ENCODE measurements around the gene ROR1.
"Not testable (repeated sequence)": the region's sequence is repeated elsewhere in the genome, so short reads cannot be mapped to it uniquely, and the experiment has no call there.

ROR1 gene

DNA sequence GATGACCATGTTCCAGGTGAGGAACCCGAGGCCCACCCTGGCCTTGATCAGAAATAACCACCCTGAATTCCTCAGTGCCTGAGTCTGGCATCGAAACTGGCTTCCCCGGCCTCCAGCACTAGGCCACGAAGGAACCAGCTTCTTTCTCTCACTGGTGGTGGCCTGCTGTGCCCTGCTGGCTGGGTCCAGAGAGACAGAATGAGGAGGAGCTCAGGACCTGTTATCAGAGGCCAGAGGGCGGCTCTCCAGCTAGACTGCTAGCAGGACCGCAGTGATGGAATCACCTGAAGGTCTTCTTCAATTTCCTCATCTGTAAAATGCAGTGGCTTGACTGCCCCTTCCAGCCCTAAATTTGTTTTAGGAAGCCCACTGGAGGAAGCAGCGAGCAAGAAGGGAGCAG is 20.5 kb downstream of the ROR1 start:
- no peak for DNase-seq

DNA sequence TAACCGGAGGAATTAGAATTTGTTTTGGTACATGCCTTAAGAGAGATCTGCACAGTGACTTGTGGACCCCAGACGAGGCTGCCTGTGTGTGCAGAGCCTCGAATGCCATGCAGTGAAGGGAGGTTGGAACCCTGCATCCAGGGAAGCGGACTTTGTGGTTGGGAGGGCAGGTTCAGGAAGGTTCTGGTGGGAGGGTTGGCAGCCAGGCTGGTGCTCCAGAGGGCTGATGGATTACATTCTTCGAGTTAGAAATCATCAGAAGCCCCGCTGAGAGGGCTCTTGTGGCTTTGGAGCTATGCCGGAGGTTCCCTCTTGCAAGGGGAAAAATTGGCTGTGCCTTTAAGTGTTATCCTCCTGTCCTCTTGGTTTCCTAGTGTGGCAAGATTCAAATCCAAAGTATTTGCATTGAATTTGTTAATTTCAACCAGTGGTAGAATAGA is 21.1 kb downstream of the ROR1 start:
- no peak for DNase-seq

DNA sequence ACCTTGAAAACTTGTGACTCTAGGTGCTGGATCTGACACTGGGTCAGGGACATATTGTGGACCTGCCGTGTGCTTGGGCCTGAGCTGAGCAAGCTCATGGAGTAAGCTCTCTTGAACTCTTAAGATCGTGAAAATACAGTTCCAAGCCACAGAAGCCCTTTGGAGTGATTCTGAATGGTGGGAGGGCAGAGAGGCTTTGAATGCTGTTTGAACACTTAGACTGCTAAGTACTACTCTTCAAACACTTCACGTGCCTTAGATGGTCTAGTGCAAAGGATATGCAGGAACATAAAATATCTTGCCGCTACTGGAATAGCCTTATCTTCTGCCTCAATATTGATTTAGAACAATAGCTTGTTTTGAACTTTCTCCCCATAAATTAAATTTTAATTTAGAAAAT is 21.6 kb downstream of the ROR1 start:
- DNase-seq = no peak

DNA sequence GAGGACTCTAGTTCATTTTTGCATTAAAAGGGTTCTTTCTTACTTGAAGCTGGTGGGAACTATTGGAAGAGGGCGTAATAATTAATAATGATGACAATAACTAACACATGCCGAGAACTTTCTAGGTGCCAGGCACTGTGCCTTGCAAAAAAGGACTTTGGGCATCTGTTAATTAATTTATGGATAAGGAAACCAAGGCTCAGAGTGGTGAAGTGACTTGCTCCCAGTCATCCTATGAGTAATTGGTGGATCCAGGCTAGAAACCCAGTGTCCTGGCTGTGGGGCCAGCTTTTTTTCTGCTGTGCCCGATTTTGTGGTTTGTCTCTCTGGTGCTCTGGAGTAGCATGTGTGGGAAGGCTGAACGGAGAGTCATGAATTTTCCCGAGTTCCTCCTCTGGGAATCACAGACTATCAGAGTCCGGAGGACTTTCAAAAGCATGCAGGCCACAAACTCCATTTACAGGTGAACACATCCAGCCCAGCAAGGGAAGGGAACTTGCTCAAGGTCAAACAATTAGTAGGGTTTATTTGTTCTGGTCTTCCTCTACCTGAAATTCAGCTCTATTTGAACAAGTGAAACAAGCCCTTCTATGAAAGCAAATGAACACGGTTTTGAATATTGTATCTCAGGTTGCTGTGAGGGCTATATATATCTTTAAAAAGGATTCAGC is 23.4 kb downstream of the ROR1 start:
- no peak for DNase-seq

DNA sequence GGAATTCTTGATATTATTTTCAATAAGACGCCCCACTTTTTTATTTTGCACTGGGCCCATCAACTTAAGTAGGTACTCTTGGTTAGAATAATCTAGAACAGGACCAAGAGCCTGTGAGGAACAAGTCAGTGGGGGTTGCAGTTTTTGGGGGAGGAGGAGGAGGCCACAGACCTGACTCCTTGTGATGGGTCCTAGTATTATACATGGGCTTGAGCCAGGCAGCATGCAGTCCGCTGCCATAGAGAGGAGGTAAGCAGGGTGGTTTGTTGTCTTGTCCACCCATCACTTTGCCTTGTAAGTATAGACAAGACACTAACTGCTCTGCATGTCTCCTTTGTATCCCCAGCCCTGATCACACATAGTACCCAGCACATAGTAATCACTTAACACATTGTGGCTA is 24.5 kb downstream of the ROR1 start:
- DNase-seq = no peak

DNA sequence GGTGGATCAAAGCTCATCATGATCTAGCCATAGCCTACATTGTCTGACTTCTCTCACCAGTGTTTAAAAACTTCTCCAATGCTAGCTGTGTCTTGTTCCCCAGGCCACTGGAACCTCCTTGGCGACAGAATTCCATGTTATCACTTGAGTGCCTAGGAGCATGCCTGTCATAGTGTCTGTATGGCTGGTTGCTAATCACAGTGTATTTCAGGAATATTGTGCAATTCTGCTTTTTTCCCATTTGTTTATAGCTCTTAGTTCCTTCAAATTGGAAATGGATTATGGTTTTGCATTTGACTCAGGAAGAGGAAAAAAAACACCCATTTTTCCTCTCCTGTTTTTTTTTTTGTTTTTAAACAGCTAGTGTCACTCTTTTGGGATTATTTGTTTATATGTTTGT is 25.5 kb downstream of the ROR1 start:
- DNase-seq = no peak

DNA sequence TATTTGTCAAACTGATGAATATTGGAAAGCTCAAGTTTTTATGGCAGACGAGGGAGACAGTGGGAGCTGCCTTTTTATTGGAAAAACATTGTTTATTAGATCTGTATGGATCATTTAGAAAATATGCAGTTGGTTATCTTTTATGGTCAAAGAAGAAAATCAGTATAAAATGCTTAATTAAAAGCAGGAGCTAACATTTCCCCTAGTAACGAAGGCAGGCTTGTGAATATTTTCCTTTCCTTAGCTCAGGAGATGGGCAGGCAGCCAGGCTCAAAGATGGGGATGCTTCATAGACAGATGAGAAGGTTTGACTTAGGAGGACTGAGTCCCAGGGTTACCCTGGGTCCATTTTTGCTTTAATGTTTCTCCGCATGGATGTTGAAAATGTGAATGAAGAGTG is 26.0 kb downstream of the ROR1 start:
- DNase-seq = no peak

DNA sequence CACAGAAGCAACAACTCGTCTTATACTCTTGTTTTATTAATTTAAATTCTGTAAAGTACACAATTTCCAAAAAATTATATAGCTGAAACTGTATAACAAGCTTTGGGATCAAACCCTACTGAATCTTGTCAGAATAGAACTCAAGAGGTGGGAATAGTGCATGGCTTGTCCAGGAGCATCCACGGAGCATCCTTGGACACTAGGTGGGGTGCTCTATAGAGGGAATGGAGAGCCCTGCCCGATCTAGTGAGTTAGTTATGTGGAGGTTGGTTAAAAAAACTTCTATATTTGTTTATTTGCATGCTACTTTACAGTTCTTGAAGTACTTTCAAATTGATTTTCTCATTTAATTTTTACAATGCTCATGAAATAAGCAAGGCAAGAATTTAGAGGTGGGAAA is 28.3 kb downstream of the ROR1 start:
- no peak for DNase-seq

DNA sequence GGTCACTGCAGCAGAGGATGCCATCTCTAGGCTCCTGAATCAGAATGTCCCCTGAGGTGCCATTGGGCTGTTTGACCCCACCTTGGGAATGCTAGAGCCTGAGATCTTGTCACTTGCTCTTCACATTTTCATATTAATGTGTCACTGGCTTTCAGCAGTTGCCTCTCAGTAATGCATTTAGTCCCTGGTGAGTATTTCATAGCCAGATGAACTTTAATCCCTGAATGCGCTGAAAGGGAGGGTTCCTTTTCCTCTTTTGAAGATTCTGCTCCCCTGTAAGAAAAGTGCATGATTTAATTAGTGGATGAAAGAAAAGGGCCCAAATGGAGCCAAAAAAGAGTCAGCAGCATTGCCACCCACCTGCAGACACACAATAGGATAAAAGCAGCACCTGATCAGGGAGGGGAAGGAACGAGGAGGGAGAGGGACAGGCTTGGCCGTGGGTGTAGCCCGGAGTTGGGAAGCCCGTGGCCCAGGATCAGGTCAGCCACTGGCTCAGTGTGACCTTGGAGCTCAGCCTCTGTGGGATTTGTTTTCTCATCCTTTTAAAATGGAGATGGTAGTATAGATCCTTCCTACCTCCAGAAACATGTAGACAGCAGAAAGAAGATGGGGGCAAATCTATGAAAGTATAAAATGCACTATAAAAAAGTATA is 31.1 kb downstream of the ROR1 start:
- no peak for DNase-seq

DNA sequence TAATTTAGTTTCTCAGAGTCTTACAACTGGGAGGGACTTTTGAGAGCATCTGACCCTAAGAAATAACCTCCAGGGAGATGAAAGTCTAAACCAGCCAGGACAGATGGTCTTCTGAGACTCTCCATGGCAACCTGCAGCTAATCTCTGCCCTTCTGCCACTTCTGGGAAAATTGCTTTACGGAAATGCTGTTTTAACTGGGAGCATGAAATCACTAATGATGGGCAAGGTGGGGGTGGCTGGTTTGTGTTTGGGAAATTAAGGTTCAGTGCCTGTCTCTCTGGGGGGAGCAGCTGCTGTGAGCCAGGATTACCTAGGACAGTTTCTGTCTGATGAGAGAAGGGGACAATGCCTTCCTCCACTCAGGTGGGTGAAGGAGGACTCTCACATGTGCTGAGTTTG is 33.2 kb downstream of the ROR1 start:
- no peak for DNase-seq

DNA sequence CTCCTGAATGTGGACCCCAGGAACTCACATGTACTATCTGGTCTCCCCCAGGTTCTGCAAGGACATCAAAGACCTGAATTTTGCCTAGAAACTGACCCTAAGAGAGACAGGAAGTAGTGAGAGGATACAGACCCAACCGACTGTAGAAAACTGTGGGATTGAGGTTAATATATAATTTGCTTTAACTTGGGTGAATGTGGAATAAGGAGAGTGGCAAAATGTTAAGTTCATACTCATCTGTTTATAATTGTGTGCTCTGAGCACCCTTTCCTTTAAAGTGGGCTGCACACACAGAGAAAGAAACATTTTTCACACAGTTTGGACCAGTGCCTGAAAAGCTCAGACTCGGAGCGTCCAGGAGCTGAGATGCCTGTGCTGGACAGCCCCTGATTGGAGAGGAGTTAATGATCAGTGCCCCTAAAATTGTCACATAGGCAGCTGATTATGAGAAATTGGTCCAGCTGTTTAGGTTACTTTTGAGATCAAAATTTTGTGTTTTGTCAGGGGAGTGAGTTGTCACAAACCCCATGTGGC is 37.2 kb downstream of the ROR1 start:
- DNase-seq = no peak

DNA sequence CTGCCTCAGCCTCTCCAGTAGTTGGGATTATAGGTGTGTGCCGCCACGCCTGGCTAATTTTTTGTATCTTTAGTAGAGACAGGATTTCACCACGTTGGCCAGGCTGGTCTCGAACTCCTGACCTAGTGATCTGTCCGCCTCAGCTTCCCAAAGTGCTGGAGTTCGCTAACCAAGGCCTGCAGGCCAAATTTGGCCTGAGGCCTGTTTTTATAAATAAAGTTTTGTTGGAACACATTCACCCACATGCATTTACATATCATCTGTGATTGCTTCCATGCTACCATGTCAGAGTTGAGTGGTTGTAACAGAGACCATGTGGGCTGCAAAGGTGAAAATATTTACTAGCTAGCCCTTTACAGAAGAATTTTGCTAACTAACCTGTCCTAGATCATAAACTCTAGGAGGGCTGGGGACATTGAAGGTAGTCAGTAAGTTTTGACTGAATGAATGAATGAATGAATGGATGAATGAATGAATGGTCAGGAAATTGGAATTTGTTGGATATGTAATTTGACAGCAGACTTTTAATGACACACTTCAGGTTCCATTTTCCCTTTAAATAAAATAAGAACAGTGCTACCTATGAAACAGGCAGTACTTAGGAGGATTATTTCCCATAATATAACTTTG is 38.4 kb downstream of the ROR1 start:
- DNase-seq = no peak

DNA sequence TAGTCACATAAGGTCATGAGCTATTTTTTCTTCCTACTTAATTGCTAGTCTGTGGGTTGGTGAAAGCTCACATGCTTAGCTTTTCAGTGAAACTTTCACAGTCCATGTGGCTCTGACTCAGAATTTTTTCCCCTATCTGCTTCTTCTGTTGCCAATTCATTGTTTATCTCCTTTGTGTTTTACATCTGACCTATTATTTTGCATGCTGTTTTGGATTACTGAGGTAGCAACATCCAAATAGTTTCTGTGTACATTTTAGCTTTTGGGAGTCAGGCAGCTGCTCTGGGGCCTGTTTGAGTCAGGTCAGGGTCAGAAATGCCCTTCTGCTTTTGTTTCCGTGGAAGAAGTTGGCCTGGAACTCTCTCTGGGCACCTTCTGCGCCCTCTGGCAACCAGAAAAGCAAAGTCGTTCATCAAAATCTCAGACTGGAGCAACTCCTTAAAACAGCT is 40.0 kb downstream of the ROR1 start:
- no peak for DNase-seq

DNA sequence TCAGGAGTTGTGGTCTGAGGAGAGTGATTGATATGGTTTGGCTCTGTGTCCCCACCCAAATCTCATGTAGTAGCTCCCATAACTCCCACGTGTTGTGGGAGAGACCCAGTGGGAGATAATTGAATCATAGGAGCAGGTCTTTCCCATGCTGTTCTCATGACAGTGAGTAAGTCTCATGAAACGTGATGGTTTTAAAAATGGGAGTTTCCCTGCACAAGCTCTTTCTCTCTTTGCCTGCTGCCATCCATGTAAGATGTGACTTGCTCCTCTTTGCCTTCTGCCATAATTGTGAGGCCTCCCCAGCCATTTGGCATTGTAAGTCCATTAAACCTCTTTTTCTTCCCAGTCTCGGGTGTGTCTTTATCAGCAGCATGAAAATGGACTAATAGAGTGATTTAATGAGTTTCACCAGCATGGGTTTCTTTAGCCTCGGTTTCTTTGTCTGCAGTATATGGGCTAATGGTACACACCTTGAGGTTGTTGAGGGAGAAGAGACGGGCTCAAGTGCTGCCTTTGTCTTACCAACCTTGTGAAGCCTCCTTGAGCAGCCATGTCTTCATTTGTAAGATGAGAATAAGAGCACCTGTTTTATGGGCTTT is 42.5 kb downstream of the ROR1 start:
- not testable (repeated sequence) for DNase-seq

DNA sequence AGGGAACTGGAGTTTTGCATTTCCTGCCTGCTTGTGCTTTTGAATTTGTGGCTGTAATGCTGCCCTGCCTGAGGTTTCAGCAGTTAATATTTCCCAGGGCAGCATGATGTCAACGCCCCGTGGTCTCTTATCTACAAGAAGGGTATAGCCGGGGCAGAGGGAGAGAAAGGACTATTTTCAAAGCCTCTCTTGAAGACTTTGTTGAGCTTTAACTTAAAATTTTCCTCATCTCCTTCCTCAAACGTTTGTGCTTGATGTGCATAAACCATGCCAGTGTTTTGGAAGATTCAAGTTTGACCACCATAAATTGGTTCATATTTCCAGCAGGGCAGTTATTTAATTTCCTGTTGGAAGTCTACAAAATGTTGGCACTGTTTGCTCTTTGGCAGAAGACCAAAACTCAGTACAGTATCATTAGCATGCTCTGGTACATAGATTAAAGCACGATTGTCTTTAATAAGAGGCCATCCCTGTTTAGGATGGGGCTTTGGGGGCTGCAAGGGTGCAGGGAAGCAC is 43.4 kb downstream of the ROR1 start:
- DNase-seq = no peak

DNA sequence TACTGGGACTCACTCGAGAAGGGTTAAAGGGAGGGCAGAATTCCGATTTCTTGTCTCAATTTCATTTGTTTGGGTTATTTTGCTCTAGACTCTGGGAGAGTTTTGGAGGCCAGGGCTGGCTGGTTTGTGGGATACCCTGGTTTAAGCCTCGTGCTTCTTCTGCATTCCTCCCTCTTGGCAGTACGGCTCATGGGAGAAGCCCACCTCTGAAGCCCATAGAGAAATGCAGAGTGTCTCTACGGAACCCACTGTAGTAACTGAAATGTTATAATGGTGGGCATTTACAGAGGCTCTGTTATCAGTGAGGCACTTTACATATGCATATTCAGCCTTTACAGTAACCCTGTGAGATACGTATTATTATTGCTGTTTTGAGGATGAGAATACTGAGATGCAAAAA is 43.9 kb downstream of the ROR1 start:
- DNase-seq = no peak

DNA sequence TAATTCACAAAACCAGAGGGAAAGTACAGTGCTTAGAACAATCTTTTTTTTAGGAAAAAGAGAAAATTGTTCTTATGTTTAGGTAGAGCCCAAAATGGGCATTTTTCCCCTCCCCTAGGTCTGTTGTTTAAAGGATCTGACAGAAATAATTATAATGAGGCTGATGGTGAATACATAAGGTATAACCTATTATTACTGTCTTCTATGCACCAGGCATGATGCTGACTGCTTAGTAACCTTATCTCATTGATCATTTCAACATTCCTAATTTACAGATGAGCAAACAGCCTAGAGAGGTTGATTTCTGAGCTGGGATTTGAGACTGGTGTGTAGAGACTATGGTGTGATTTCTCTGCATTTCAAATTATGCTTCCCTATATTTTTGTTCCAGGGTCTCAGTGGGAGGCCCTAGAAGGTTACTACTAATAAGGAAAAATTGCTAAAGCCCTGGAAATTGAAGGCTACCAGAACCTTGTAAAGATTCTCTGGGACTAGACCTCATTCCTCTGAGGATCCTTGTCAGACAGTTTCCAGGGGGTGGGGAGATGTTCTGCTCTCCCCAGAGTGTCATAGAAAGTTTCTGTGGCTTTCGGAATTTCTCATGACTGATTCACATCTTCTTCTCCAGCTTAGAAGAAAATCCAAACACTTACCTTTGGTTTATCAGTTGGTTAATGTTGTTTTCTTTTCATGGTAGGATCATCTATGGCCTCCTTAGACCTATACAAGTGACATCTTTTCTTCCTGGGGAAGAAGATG is 44.9 kb downstream of the ROR1 start:
- DNase-seq = no peak

DNA sequence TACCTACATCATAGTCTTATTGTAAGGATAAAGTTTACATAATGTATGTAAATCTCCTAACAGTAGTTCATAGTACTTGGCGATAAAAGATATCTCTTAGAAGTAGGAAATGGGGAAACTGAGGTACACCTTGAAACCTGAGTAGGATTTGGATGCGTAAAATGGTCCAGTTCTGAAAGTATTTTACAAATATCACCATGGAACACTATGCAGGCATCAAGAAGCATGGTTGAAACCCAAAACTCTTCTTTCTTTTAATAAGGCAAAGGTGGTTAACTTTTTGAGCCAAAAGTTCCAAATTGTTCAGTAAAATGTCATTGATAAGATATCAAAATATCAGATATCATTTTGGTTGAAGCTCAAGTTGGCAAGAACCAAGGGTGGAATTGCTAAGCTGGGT is 46.0 kb downstream of the ROR1 start:
- DNase-seq = no peak

DNA sequence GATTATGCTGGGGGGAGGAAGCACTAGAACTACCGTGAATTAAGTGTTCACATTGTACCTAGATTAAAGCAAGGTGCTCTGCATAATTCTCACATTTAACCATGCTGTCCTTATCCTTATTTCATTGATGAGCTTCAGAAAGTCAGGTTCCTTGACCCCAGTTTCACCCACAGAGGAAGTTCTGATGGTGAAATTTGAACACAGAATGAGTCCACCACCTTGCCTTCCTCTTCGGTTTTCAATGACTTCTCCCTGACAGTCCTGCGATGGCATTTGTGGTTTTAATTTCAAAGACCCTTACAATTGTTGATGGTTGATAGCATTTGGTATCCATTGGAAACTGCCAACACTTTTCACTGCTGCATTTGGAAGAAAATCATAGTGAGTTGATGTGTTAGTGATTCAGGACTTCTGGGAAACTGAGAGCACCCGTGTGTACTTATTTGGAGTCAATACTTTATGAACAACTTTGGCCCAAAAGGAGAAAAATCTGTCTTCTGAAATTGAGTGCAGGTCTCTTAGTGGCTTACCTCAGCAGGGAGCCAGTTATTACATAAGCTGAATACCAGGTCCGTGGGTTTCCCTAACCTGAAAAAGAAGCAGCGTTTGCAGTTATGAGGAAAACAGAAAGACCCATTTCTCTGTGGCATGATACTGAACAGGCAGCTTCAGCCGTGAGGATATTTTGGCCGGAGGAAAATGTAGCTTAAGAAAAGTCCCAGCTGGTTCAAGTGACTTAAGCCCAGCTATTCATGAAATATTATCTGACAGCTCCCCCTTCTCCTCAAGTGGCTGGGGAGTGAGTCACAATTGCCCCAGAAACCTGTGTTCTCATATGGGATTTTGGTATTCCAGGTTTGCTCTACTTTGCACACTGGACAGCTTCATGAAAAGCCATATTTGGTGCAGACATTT is 47.5 kb downstream of the ROR1 start:
- no peak for DNase-seq

DNA sequence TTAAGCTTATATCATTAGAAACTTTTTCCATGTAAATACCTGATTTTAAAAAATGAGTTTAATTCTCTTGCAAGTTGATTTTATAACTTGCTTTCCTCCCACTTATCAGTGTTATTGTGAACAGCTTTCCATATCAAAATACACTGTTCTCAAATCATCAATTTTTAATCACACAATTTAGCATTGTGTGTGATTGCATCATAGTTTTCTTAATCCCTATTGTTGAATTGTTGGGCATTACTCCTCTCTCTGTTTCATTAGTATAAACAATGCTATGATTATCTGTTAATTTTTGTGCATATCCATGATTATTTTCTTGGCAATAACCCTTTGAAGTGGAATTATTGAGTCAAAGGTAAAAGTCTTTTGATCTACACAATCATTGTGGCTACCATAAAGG is 48.7 kb downstream of the ROR1 start:
- DNase-seq = no peak

DNA sequence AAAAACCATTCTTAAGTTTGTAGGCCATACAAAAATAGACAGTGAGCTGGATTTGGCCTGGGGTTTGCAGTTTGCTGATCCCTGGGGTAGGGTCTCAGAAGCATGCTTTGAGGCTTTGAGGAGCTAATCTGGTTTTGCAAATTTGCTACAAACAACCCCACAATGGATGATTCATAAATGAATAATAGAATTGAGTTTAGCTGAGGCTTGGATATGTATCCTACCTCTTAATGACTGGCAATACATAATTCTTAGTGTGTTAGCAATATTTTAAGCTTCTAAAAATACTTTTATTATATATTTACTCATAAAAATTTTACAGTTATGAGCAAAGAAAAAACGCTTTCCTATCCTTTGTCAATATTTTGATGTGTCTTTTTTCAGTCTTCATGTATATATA is 50.6 kb downstream of the ROR1 start:
- DNase-seq = no peak

DNA sequence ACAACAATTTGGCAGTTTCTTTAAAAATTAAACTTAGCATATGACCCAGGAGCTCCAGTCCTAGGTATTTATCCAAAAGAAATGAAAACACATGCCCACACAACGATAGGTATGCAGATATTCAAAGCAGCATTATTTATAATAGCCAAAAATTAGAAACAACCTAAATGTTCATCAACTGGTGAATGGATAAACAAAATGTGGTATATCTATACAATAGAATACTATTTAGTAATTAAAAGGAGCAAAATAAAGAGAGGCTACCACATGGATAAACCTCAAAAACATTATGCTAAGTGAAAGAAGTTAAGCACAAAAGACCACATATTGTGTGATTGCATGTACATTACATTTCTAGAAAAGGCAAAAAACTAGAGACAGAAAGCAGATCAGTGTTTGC is 51.3 kb downstream of the ROR1 start:
- no peak for DNase-seq

All from cerebellar nuclear complex (tissue), 1 donor.